Measurements from ENCODE around the gene THRB.

Gene THRB

DNA sequence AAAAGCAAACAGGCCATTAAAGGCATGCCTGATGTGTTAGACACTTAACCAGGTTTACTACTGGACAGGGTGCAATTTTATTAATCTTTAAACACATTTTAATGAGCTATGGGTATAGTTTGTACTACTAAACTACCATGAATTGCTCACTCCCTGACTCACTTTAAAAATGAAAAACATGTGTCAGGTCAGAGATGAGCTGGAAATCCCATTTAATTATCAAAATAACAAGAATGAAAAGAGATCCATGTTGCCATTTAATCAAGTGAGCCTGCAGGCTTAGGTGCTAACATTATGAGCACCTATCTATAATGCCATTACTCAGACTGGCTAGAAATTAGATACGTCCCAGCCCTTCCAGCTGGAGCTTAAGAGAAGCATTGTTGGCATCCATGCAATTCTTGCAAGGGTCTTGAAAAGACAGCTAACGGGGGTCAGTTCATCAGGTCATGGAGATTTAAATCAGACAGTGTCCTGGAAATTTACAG is 224.4 kb downstream of the THRB start:
- Mint-ChIP-seq H3K4me1 (no peaks in the 10 kb centered on the region), H3K27me3 (peaks cover 1% of the 10 kb centered on the region), H3K9me3 (no peaks in the 10 kb centered on the region), H3K27ac (no peak overlapping the region), H3K36me3 (no peaks in the 10 kb centered on the region), H3K4me3 (no peak overlapping the region)

DNA sequence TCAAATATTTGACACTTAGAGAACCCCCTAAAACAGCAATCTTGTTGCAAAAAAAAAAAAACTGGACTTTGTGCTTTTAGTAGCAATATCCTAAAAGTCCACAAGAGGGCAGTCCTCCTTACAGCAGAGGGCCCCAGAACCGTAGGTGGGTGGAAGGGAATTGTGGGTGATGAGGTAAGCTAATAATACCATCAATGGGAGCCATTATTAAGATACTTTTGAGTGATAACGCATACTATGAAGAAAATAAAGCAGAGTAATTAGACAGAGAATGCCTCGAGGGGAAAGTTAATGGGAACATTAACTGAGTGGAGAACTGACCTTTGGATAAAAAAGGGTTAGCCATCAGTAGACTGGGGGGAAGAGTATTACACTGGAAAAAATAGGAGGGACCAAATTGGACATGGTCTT is 229.9 kb downstream of the THRB start:
- Mint-ChIP-seq H3K36me3 (no peaks in the 10 kb centered on the region), H3K27ac (no peak overlapping the region), H3K9me3 (no peaks in the 10 kb centered on the region), H3K4me3 (no peak overlapping the region), H3K4me1 (no peaks in the 10 kb centered on the region), H3K27me3 (peaks cover 1% of the 10 kb centered on the region)

DNA sequence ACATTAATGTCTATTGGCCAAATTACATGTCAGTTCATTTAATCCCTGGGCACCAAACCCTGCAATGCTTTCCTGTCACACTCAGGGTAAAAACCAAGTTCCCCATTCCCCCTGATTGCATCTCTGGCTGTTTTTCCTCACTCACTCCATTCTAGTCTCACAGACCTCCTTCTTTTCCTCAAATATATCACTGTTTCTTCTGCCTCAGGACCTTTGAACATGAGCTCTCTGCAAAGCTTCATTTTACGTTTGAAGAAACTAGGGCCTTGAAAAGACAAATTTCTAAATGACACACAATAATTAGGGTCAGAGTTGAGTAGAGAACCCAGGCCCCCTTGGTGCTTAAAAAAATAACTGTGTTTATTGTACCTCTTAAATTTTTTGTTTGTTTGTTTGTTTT is 230.6 kb downstream of the THRB start:
- Mint-ChIP-seq H3K4me1 (no peaks in the 10 kb centered on the region), H3K27me3 (peaks cover 1% of the 10 kb centered on the region), H3K36me3 (no peaks in the 10 kb centered on the region), H3K27ac (no peak overlapping the region), H3K4me3 (no peak overlapping the region), H3K9me3 (no peaks in the 10 kb centered on the region)

DNA sequence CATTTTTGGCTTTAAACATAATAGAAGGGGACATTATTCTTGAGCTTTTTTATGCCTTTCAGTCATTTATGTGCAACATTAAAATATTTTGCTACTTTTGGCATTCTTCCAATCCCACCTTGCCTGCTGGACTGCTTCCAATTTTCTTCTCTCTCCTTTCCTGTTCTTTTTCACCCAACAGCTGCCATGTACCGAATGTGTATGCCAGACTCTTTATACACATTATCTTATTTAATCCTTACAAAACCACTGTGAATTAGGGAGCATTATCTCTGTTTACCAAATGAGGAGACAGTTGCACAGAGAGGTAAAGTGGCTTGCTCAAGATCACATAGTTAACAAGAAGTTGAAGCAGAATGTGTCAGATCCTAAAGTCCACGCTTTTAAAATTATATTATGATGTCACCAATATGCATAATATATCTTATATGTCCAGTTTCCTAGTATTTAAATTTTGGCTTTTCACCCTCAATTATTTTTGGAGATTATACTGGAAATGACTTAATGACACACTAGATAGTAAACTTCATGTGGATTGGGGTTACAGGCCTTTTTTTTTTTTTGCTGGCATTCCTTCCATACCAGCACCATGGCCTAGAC is 231.5 kb downstream of the THRB start:
- H3K4me3 Mint-ChIP-seq, result no peak overlapping the region
- no peak overlapping the region for H3K27ac Mint-ChIP-seq
- no peaks in the 10 kb centered on the region for H3K9me3 Mint-ChIP-seq
- peaks cover 1% of the 10 kb centered on the region for H3K27me3 Mint-ChIP-seq
- H3K4me1 Mint-ChIP-seq, result no peaks in the 10 kb centered on the region
- H3K36me3 Mint-ChIP-seq, result no peaks in the 10 kb centered on the region

DNA sequence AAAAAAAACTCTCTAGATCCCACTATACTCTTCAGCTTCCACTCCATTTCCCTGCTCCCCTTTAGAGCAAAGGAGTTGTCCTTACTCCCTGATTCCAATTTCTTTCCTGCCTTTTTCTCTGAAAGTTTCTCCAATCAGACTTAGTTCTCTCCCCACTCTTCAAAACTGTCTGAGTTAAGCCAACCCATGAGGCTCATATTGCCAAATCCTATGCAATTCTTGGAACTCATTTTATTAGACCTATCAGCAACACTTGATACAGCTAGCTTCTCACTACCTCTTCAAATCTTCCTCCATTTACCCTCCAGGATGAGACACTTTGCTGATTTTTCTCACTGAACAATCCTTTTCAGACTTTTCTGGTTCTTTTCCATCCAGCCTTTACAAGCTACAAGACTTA is 233.1 kb downstream of the THRB start:
- Mint-ChIP-seq H3K27me3 (peaks cover 1% of the 10 kb centered on the region), H3K36me3 (no peaks in the 10 kb centered on the region)

DNA sequence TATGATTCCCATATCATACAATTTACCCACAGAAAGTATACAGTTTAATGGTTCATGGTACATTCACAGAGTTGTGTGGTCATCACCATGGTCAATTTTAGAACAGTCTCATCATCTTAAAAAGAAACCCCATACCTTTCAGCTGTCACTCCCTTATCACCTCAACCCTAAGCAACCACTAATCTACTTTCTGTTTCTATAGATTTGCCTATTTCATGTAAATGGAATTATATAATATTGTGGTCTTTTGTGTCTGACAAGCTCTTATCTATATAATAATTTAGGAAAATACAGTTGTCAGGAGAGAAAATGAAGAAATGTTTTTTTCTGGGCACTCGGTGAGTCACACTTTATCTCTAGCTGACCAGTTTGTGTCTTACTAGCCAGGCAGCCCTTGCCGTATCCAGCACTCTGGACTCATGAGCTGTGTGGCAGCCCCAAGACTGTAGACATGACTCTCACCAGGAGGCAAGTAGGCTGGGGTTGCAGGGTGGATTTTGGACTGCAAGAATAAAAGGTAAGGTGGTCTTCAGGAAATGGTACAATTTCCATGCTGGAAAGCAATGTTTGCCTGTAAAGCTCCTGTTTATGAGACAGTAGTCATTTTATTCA is 234.6 kb downstream of the THRB start:
- Mint-ChIP-seq H3K4me1 (no peaks in the 10 kb centered on the region), H3K9me3 (no peaks in the 10 kb centered on the region), H3K36me3 (no peaks in the 10 kb centered on the region), H3K27me3 (peaks cover 1% of the 10 kb centered on the region), H3K27ac (no peak overlapping the region), H3K4me3 (no peak overlapping the region)

More for the DNA sequence above, 233.1 kb downstream of the THRB start:
- H3K27ac Mint-ChIP-seq, result no peak overlapping the region
- H3K9me3 Mint-ChIP-seq, result no peaks in the 10 kb centered on the region
- no peaks in the 10 kb centered on the region for H3K4me1 Mint-ChIP-seq
- H3K4me3 Mint-ChIP-seq, result no peak overlapping the region

DNA sequence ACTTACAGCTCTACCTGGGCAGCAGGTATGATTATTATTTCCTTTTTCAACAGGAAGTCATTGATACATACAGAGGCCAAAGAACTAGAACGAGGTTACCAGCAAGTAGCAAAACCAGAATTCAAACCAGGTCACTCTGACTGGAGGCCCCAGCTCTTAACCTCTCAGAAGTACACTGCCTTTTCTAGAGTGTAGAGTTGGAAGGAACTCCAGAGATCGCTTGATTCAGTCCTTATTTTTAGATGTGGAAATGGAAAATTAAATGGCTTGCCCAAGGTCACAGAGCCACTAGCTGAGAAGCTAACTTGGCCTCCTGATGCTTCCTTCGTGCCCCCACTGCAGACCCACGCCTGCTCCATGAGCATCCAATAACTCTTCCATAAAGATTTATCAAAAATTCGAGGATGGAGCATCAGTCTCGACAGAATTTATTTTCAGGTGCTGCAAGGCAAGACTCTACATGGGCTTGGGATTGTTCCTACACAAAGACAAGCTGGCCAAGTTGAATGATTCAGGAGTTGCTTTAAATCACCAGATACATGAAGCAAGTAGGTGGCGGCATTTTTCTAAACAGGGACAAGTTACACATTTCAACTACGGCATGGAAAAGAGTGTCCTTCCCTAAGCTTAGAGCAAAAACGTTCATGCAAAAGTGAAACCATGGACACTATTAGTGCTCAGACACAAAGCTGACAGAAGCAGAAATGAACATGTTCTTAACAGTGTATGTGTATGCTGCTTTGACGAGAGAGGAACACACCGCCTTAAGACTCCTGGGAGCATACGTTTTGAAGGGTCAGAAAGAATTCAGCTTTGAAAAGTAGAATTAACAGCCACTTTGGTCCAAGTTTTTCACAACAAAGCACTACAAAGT is 235.7 kb downstream of the THRB start:
- Mint-ChIP-seq H3K4me1 (no peaks in the 10 kb centered on the region), H3K4me3 (no peak overlapping the region), H3K27ac (no peak overlapping the region), H3K9me3 (no peaks in the 10 kb centered on the region), H3K27me3 (peaks cover under 1% of the 10 kb centered on the region), H3K36me3 (no peaks in the 10 kb centered on the region)

DNA sequence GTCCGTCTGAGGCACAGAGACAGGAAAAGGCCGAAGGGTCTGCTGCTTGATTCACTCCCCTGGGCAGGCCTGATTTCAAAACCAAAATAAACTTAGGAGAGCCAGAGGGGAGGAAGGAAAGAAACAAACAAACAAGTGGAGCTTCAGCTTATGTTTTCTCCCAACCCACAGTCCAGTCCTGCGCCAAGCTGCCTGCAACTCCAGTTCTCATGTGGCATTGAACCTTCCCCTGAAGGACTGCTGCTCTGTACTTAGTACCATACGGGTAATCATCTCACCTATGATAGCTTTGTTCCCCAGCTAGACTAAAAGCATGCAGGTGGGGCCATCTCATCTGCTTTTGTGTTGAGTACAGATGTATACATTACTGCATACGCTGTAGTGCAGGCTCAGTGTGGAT is 236.4 kb downstream of the THRB start:
- H3K9me3 Mint-ChIP-seq, result no peaks in the 10 kb centered on the region
- H3K36me3 Mint-ChIP-seq, result no peaks in the 10 kb centered on the region
- H3K27ac Mint-ChIP-seq, result no peak overlapping the region
- H3K4me1 Mint-ChIP-seq, result no peaks in the 10 kb centered on the region
- H3K27me3 Mint-ChIP-seq, result no peaks in the 10 kb centered on the region
- no peak overlapping the region for H3K4me3 Mint-ChIP-seq

DNA sequence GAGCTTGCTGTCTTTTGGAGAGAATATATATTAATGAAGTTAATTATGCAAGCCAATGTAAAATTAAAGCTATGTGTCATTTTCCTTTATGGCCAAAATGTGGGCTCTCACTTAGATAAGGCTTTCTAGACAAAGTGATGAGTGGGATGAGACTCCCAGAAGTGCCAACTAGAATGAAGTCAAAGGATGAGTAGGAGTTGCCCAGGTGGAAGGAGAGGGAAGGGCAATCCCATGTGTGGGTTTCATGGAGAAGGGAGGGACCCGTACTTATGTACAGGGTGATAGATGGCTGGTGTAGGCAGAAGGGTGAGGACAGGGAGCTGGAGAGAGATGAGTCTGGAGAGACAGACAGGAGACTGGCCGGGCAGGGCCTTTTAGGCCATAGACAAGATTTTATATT is 239.2 kb downstream of the THRB start:
- no peak overlapping the region for H3K27ac Mint-ChIP-seq
- H3K27me3 Mint-ChIP-seq, result no peaks in the 10 kb centered on the region
- H3K4me1 Mint-ChIP-seq, result no peaks in the 10 kb centered on the region
- no peaks in the 10 kb centered on the region for H3K9me3 Mint-ChIP-seq
- H3K4me3 Mint-ChIP-seq, result no peak overlapping the region
- H3K36me3 Mint-ChIP-seq, result no peaks in the 10 kb centered on the region

DNA sequence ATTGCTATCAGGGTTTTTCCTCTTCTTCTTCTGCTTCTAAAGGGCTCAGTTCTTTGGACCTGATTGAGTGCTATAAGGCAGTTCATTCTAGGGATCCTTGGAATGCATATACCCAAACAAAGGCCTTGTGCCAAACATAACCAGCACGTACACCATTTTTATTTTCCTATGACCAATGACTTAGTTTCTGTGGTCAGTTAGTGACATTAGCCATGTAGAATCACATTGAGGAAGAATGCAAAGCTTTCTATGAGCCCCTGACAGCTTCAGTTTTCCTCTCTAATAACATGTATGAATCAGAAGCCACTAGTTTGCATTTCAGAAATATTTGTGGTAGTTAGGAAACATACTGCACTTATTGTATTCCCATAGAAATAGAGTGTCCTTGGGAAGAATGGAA is 240.0 kb downstream of the THRB start:
- no peaks in the 10 kb centered on the region for H3K27me3 Mint-ChIP-seq
- H3K4me1 Mint-ChIP-seq, result no peaks in the 10 kb centered on the region
- no peaks in the 10 kb centered on the region for H3K36me3 Mint-ChIP-seq
- H3K27ac Mint-ChIP-seq, result no peak overlapping the region
- H3K4me3 Mint-ChIP-seq, result no peak overlapping the region
- no peaks in the 10 kb centered on the region for H3K9me3 Mint-ChIP-seq

DNA sequence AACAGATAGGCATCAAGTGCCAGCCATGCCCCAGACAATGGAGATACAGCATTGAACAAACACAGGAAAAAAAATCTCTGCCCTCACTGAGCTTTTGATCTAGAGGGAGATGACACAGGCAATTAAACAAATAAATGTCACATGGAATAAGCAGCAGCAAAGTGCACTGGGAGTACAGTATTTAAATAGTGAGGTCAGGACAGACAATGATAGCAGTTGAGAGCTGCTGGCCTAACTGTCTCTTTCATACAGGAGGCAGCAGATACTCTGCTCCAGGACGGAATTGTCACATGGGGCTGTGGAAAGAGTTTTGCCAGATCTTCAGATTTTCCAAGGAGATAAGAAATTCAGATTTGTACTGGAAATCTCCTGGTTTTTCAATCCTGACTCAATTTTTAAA is 241.3 kb downstream of the THRB start:
- no peaks in the 10 kb centered on the region for H3K9me3 Mint-ChIP-seq
- no peak overlapping the region for H3K27ac Mint-ChIP-seq
- H3K27me3 Mint-ChIP-seq, result peaks cover 3% of the 10 kb centered on the region
- no peaks in the 10 kb centered on the region for H3K36me3 Mint-ChIP-seq
- no peak overlapping the region for H3K4me3 Mint-ChIP-seq
- no peaks in the 10 kb centered on the region for H3K4me1 Mint-ChIP-seq

DNA sequence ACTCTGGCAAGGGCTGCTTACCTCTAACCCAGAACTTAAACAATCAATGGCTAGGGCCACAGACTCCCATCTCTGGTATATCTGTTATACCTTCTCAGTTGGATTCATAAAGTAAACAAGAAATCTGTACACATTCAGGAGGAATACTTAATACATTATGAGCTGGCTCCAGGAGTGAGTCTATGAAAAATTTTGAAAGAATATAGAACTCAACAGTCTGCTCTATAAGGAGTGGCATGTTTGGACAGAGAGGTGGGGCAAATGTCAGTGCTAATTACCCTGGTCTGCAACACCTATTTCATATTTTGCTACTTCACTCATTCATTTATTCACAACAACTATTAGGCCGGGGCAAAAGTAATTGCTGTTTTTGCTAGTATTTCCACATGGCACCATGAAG is 245.1 kb downstream of the THRB start:
- Mint-ChIP-seq H3K27me3 (peaks cover 3% of the 10 kb centered on the region), H3K9me3 (no peaks in the 10 kb centered on the region), H3K4me1 (no peaks in the 10 kb centered on the region), H3K4me3 (no peak overlapping the region), H3K27ac (no peak overlapping the region), H3K36me3 (no peaks in the 10 kb centered on the region)

DNA sequence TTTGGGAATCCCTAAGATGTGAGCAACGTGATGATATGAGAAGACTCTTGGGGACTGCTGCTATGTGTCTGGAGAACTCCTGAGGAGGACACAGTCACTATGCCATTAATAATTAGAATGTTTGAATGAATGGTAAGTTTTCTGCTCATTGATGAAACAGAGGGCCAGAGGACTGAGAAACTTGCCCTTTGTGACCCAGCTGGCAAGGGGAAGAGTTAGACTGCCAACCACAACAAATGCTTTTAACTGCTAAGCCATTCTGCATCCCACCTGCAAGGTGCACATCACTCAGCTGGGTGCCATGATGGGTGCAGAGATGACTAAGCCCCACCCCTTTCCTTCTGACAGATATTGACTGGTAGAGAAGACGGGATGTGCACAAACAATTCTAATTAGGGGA is 249.6 kb downstream of the THRB start:
- H3K4me3 Mint-ChIP-seq, result no peak overlapping the region
- H3K9me3 Mint-ChIP-seq, result no peaks in the 10 kb centered on the region
- H3K27ac Mint-ChIP-seq, result no peak overlapping the region
- H3K27me3 Mint-ChIP-seq, result peaks cover 3% of the 10 kb centered on the region
- H3K4me1 Mint-ChIP-seq, result no peaks in the 10 kb centered on the region
- no peaks in the 10 kb centered on the region for H3K36me3 Mint-ChIP-seq

DNA sequence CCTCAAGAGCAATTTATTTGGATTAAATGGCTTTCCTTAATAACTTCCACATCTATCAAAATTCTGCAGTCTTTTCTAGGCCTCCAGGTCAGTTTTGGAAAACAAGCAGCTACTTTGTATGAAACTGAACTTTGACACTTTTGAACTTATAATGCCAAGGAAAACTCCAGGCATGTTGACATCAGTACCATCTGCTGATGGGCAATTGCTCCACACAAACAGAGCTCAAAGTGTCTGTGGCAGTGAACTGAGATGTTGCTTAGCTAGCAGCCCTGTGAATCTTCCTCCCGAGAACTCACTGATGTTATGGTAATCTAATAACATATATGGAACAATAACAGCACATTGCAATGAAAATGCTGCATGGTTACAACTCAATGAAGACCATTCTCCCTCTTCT is 250.2 kb downstream of the THRB start:
- Mint-ChIP-seq H3K36me3 (no peaks in the 10 kb centered on the region), H3K27me3 (peaks cover 3% of the 10 kb centered on the region), H3K9me3 (no peaks in the 10 kb centered on the region), H3K27ac (no peak overlapping the region), H3K4me1 (no peaks in the 10 kb centered on the region), H3K4me3 (no peak overlapping the region)

DNA sequence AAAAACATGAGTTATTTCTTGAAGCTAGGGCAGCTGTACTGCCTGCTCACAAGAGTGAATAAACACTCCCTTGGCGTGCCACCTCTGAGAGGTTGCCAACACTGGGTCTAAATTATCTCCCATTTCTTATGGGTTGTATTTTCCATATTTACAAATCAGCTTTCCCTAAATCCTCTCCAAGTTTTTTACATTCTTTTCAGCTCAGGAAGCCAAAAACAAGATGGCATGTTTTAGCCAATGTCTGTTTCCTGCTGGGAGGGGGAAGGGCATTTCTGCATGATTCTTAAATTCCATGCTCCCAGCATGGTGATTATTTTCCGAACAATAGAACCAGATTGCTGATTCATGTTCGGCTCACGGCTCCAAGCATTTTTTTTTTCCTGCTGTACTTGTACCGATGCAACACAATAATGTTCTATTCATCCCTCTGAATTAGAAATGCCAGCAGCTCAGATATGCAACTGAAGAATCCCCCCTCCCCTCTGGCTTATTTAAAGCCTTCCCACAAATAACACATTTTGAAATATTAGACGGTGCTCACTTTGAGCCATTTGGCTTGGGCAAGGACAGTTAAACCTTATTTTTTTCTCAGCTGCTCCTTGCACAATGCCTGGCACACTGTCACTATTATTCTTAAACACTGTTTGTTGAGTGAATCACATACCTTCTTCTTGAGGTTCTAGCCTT is 252.5 kb downstream of the THRB start:
- no peaks in the 10 kb centered on the region for H3K36me3 Mint-ChIP-seq
- H3K4me3 Mint-ChIP-seq, result no peak overlapping the region
- H3K4me1 Mint-ChIP-seq, result no peaks in the 10 kb centered on the region
- H3K27ac Mint-ChIP-seq, result no peak overlapping the region
- H3K27me3 Mint-ChIP-seq, result no peaks in the 10 kb centered on the region
- no peaks in the 10 kb centered on the region for H3K9me3 Mint-ChIP-seq

DNA sequence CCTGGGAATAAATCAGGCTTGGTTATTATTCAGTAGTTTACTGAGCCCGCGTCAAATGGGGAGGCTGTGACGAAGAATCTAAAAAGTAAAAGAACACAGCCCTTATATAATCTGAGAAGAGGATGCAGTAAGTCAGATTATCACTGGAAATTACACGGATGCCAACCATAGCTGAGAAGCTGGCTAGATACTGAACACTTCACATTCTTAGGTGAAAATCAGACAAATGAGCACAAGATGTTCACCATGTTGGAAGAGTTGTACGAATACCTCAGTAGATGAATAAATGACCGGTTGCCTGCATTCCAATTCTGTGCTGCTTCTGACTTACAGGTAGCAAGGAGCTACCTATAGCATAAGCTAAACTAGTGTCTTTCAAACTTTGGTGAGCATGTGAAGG is 254.3 kb downstream of the THRB start:
- no peaks in the 10 kb centered on the region for H3K4me1 Mint-ChIP-seq
- no peaks in the 10 kb centered on the region for H3K36me3 Mint-ChIP-seq
- H3K4me3 Mint-ChIP-seq, result no peak overlapping the region
- no peaks in the 10 kb centered on the region for H3K9me3 Mint-ChIP-seq
- H3K27ac Mint-ChIP-seq, result no peak overlapping the region
- H3K27me3 Mint-ChIP-seq, result no peaks in the 10 kb centered on the region
